ENCODE data around the gene TMEM87B. TPM values are rescaled to one million over a fixed set of nuclear protein-coding genes. Genes with fewer than 3 reads are reported as not detected.

Gene TMEM87B
- polyA plus RNA-seq, 1 donor from 2014 or later: 12.8 TPM

- TF ChIP-seq EZH2 (IDR thresholded peaks at IDR 0.05; ENCODE audit: borderline replicate concordance, insufficient read depth, low read length, poor library complexity, severe bottlenecking) (no peak), CTCF (IDR thresholded peaks at IDR 0.05; ENCODE audit: poor library complexity, severe bottlenecking) (no peak), RAD21 (conservative IDR thresholded peaks at IDR 0.05) (no peak), POLR2AphosphoS5 (IDR thresholded peaks at IDR 0.05) (no peak), EP300 (conservative IDR thresholded peaks at IDR 0.05; ENCODE audit: poor library complexity, severe bottlenecking) (no peak), MXI1 (conservative IDR thresholded peaks at IDR 0.05; ENCODE audit: poor library complexity, severe bottlenecking) (no peak), SMC3 (conservative IDR thresholded peaks at IDR 0.05; ENCODE audit: poor library complexity) (no peak), TAF1 (IDR thresholded peaks at IDR 0.05; ENCODE audit: low read depth) (no peak)
- TF ChIP-seq, protein P1, sequence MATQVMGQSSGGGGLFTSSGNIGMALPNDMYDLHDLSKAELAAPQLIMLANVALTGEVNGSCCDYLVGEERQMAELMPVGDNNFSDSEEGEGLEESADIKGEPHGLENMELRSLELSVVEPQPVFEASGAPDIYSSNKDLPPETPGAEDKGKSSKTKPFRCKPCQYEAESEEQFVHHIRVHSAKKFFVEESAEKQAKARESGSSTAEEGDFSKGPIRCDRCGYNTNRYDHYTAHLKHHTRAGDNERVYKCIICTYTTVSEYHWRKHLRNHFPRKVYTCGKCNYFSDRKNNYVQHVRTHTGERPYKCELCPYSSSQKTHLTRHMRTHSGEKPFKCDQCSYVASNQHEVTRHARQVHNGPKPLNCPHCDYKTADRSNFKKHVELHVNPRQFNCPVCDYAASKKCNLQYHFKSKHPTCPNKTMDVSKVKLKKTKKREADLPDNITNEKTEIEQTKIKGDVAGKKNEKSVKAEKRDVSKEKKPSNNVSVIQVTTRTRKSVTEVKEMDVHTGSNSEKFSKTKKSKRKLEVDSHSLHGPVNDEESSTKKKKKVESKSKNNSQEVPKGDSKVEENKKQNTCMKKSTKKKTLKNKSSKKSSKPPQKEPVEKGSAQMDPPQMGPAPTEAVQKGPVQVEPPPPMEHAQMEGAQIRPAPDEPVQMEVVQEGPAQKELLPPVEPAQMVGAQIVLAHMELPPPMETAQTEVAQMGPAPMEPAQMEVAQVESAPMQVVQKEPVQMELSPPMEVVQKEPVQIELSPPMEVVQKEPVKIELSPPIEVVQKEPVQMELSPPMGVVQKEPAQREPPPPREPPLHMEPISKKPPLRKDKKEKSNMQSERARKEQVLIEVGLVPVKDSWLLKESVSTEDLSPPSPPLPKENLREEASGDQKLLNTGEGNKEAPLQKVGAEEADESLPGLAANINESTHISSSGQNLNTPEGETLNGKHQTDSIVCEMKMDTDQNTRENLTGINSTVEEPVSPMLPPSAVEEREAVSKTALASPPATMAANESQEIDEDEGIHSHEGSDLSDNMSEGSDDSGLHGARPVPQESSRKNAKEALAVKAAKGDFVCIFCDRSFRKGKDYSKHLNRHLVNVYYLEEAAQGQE (IDR thresholded peaks at IDR 0.05; ENCODE audit: borderline replicate concordance): no peak
- H3K9me2 ChIP-seq (ENCODE audit: insufficient read depth, low read length): no peaks in the 10 kb centered on the region
- H3K9ac ChIP-seq (ENCODE audit: low read length): no peak overlapping the region
- no peaks in the 10 kb centered on the region for H3K27me3 ChIP-seq (ENCODE audit: insufficient read depth, low read depth, low read length)
- peaks cover 6% of the 10 kb centered on the region for H3K9me3 ChIP-seq (ENCODE audit: low read length)
- no peak overlapping the region for H3K4me3 ChIP-seq (ENCODE audit: low read length)
- H3K27ac ChIP-seq (ENCODE audit: low read length): no peak overlapping the region
- H2AFZ ChIP-seq (ENCODE audit: low read depth, low read length): no peak overlapping the region
- no peaks in the 10 kb centered on the region for H4K20me1 ChIP-seq (ENCODE audit: insufficient read depth)
- no peaks in the 10 kb centered on the region for H3K79me2 ChIP-seq (replicated peaks; ENCODE audit: insufficient read depth, low read length)
- no peaks in the 10 kb centered on the region for H3F3A ChIP-seq (ENCODE audit: insufficient read depth, low read length, poor library complexity, severe bottlenecking)
- H3K36me3 ChIP-seq (ENCODE audit: insufficient read depth, low read length): peaks cover 4% of the 10 kb centered on the region
- no peak overlapping the region for H3K4me2 ChIP-seq (ENCODE audit: low read length)
These were observed 18.8 kb downstream of the TMEM87B start for GRCh38 chr2:112073875-112074274.

DNA sequence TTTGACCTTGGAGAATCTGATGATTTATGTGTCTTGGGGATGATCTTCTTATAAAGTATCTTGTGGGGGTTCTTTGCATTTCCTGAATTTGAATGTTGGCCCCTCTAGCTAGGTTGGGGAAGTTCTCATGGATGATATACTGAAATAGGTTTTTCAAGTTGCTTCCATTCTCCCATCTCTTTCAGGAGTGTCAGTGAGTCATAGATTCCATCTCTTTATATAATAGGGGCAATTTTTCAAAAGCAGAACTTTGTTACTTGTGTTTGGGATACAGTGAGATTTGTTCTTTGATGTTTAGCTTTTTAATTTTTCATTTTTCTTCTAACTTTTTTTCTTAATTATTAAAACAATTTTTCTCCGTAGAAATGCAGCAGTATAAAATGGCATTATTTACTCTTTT lies 19.4 kb downstream of the TMEM87B start:
- H3K9ac ChIP-seq (ENCODE audit: low read length): no peak overlapping the region
- H3K27ac ChIP-seq (ENCODE audit: low read length): no peak overlapping the region
- H3K27me3 ChIP-seq (ENCODE audit: insufficient read depth, low read depth, low read length): no peaks in the 10 kb centered on the region
- H2AFZ ChIP-seq (ENCODE audit: low read depth, low read length): no peak overlapping the region
- H3K36me3 ChIP-seq (ENCODE audit: insufficient read depth, low read length): peaks cover 4% of the 10 kb centered on the region
- H4K20me1 ChIP-seq (ENCODE audit: insufficient read depth): no peaks in the 10 kb centered on the region
- H3K4me2 ChIP-seq (ENCODE audit: low read length): no peak overlapping the region
- TF ChIP-seq, protein P1 (IDR thresholded peaks at IDR 0.05; ENCODE audit: borderline replicate concordance): no peak
- TF ChIP-seq MXI1 (conservative IDR thresholded peaks at IDR 0.05; ENCODE audit: poor library complexity, severe bottlenecking) (no peak), SMC3 (conservative IDR thresholded peaks at IDR 0.05; ENCODE audit: poor library complexity) (no peak), EZH2 (IDR thresholded peaks at IDR 0.05; ENCODE audit: borderline replicate concordance, insufficient read depth, low read length, poor library complexity, severe bottlenecking) (no peak), POLR2AphosphoS5 (IDR thresholded peaks at IDR 0.05) (no peak), CTCF (IDR thresholded peaks at IDR 0.05; ENCODE audit: poor library complexity, severe bottlenecking) (no peak), TAF1 (IDR thresholded peaks at IDR 0.05; ENCODE audit: low read depth) (no peak), RAD21 (conservative IDR thresholded peaks at IDR 0.05) (no peak), EP300 (conservative IDR thresholded peaks at IDR 0.05; ENCODE audit: poor library complexity, severe bottlenecking) (no peak)
- H3K9me2 ChIP-seq (ENCODE audit: insufficient read depth, low read length): no peaks in the 10 kb centered on the region
- H3K79me2 ChIP-seq (replicated peaks; ENCODE audit: insufficient read depth, low read length): no peaks in the 10 kb centered on the region
- peaks cover 6% of the 10 kb centered on the region for H3K9me3 ChIP-seq (ENCODE audit: low read length)
- no peak overlapping the region for H3K4me3 ChIP-seq (ENCODE audit: low read length)
- H3F3A ChIP-seq (ENCODE audit: insufficient read depth, low read length, poor library complexity, severe bottlenecking): no peaks in the 10 kb centered on the region

Measured in neural cell (in vitro differentiated cells).